ENCODE results near the gene FXYD6.

Gene FXYD6

DNA sequence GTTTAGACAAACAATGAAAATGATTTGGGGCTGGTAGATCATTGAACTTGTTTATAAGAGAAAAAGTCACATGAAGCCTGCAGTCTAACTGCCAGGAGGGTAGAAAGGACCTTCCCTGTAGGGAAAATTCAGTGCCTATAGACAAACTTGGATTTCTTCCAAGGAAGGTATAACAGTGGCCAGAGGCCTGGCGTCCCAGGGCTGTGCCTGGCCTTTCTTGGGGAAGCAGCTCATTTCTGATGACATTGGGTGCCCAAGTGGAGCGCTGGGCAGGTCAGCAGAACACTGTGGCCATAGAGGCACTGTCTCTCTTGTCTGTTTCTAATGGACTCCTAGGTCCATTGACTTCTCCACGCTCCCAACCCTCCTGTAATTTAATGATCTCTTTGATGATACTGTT lies 6.6 kb upstream of the FXYD6 start:
- no peaks in the 10 kb centered on the region for H4K20me1 ChIP-seq (ENCODE audit: insufficient read depth)
- H3K27me3 ChIP-seq (ENCODE audit: insufficient read depth, low read depth): no peaks in the 10 kb centered on the region
- no peak overlapping the region for H2AFZ ChIP-seq (ENCODE audit: low read depth)
- no peaks in the 10 kb centered on the region for H3K4me1 ChIP-seq (ENCODE audit: low read depth, poor library complexity, severe bottlenecking)
- no peak overlapping the region for H3K4me2 ChIP-seq
- H3K4me3 ChIP-seq (IDR thresholded peaks at IDR 0.05; ENCODE audit: insufficient read depth, low read depth, low read length): no peak overlapping the region
- no peak overlapping the region for H3K27ac ChIP-seq
- no peak overlapping the region for H3K9ac ChIP-seq
- TF ChIP-seq, protein P1, sequence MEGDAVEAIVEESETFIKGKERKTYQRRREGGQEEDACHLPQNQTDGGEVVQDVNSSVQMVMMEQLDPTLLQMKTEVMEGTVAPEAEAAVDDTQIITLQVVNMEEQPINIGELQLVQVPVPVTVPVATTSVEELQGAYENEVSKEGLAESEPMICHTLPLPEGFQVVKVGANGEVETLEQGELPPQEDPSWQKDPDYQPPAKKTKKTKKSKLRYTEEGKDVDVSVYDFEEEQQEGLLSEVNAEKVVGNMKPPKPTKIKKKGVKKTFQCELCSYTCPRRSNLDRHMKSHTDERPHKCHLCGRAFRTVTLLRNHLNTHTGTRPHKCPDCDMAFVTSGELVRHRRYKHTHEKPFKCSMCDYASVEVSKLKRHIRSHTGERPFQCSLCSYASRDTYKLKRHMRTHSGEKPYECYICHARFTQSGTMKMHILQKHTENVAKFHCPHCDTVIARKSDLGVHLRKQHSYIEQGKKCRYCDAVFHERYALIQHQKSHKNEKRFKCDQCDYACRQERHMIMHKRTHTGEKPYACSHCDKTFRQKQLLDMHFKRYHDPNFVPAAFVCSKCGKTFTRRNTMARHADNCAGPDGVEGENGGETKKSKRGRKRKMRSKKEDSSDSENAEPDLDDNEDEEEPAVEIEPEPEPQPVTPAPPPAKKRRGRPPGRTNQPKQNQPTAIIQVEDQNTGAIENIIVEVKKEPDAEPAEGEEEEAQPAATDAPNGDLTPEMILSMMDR (conservative IDR thresholded peaks at IDR 0.05; ENCODE audit: low read depth, low read length): no peak
- H3K79me2 ChIP-seq (ENCODE audit: insufficient read depth, low read depth): no peaks in the 10 kb centered on the region
- no peaks in the 10 kb centered on the region for H3K36me3 ChIP-seq (ENCODE audit: insufficient read depth)

DNA sequence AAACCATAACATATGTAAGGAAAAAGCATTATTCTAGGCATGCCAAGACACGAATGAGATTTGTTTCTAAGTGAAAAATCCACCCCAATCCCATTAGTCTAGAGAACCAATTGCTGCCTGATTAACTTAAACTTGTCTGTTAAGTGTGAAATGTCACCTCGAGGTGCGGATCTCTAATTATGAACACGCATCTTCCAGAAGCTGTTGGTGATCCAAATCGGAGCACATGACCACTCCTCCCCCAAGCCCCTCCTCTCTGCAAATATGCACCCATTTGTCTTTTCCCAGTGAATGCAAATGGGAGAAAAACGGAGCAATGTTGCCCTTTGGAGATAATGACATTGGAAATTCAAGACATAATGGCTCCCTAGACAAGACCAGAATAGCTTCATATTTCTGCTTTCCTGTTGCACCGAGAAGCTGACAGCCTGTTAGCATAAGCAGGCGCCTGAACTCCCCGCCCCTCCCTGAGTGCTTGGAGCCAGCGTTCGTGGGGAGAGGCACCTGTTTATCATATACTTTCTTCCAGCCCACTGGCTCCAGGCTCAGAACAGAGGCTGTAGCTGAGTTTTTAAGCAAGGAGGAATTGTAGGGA lies 6.0 kb upstream of the FXYD6 start:
- Histone ChIP-seq H3K27me3 (ENCODE audit: insufficient read depth, low read depth) (no peaks in the 10 kb centered on the region), H4K20me1 (ENCODE audit: insufficient read depth) (no peaks in the 10 kb centered on the region)

DNA sequence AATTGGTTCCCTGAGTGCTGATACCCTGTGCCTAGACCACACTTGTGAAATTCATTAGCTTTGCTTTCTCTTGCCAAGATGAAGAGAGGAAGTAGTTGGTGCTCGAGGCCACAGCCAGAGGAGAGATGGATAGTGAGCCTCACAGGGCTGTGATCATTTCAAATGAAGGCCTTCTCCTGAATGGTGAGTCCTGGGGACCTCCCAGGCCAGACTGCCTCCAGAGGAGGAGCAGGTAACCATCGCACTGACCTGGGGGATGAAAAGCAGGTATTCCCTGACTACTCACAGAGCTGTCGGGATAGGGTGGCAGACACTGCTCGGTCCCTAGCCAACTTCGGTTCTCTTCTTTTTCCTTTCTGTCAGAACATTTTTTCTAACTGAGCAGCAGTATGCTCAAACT lies 4.8 kb upstream of the FXYD6 start:
- no peak overlapping the region for H3K4me2 ChIP-seq
- no peak overlapping the region for H3K4me3 ChIP-seq (IDR thresholded peaks at IDR 0.05; ENCODE audit: insufficient read depth, low read depth, low read length)
- TF ChIP-seq, protein P1 (conservative IDR thresholded peaks at IDR 0.05; ENCODE audit: low read depth, low read length): no peak
- H3K36me3 ChIP-seq (ENCODE audit: insufficient read depth): no peaks in the 10 kb centered on the region
- H3K9ac ChIP-seq: no peak overlapping the region
- H3K4me1 ChIP-seq (ENCODE audit: low read depth, poor library complexity, severe bottlenecking): no peaks in the 10 kb centered on the region
- H3K27me3 ChIP-seq (ENCODE audit: insufficient read depth, low read depth): no peaks in the 10 kb centered on the region
- no peak overlapping the region for H3K27ac ChIP-seq
- no peaks in the 10 kb centered on the region for H3K79me2 ChIP-seq (ENCODE audit: insufficient read depth, low read depth)
- no peak overlapping the region for H2AFZ ChIP-seq (ENCODE audit: low read depth)
- no peaks in the 10 kb centered on the region for H4K20me1 ChIP-seq (ENCODE audit: insufficient read depth)

More for the DNA sequence above, 6.0 kb upstream of the FXYD6 start:
- no peak overlapping the region for H3K27ac ChIP-seq
- H3K4me3 ChIP-seq (IDR thresholded peaks at IDR 0.05; ENCODE audit: insufficient read depth, low read depth, low read length): no peak overlapping the region
- no peak overlapping the region for H3K9ac ChIP-seq
- H3K79me2 ChIP-seq (ENCODE audit: insufficient read depth, low read depth): no peaks in the 10 kb centered on the region
- no peaks in the 10 kb centered on the region for H3K36me3 ChIP-seq (ENCODE audit: insufficient read depth)
- no peaks in the 10 kb centered on the region for H3K4me1 ChIP-seq (ENCODE audit: low read depth, poor library complexity, severe bottlenecking)
- H3K4me2 ChIP-seq: no peak overlapping the region
- no peak overlapping the region for H2AFZ ChIP-seq (ENCODE audit: low read depth)
- TF ChIP-seq, protein P1 (conservative IDR thresholded peaks at IDR 0.05; ENCODE audit: low read depth, low read length): no peak

DNA sequence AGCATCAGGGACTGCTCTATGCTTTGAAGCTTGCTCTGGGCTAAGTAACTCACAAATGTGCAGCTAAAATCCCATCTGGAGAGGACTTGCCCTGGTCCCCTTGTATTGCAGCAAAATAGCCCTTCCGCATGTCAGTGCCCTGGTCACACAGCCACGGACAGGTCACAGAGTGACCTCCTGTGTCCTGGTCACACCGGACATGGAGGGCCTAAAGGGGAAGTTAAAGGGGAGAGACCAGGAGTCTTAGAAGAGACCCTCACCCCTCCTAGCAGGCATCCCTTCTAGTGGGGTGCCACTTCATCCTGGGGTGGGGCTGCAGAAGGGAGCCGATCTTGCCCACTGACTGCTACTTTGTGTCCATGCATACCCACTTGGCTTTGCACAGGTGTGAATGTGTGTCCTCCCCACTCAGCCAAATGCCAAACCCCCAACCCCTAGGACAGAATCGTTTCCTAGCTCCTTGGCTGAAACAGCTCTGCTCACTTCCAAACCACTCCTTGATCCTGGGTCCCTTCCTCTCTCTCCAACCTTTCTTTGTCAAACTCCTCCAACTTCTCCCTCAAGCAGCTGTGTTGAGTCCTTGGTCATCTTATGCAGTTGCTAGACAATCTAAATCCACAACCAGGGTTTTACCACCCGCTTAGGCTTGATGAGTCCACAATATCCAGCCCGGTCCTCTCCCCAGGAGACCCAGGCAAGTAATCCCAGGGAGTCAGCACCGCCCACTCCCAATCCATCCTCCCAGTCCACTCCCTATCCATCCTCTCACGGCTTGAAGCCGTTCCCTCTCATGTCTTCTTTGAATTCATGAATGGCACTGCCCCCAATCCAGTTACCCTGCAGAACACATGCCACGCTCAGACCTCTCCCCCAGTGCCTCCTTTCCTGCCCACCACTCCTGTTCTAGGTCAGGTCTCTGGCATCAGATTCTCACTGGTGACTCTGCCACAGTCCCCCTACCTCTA lies 3.3 kb upstream of the FXYD6 start:
- Histone ChIP-seq H3K4me2 (no peak overlapping the region), H3K27ac (no peak overlapping the region), H3K4me1 (ENCODE audit: low read depth, poor library complexity, severe bottlenecking) (no peaks in the 10 kb centered on the region), H3K27me3 (ENCODE audit: insufficient read depth, low read depth) (no peaks in the 10 kb centered on the region), H3K4me3 (IDR thresholded peaks at IDR 0.05; ENCODE audit: insufficient read depth, low read depth, low read length) (no peak overlapping the region), H3K79me2 (ENCODE audit: insufficient read depth, low read depth) (no peaks in the 10 kb centered on the region), H3K36me3 (ENCODE audit: insufficient read depth) (no peaks in the 10 kb centered on the region), H4K20me1 (ENCODE audit: insufficient read depth) (no peaks in the 10 kb centered on the region), H2AFZ (ENCODE audit: low read depth) (no peak overlapping the region), H3K9ac (no peak overlapping the region)
- TF ChIP-seq, protein P1 (conservative IDR thresholded peaks at IDR 0.05; ENCODE audit: low read depth, low read length): no peak

Measured in KMS-11 (cell line).